NK-92 (cell line): ENCODE data around the gene JMJD1C.

Experiments used
- DNase-seq: peaks from one replicate; lab custom pipeline; 2025; ENCODE audit not compliant: unreplicated experiment; lab: John Stamatoyannopoulos, UW

The JMJD1C gene

GRCh38 chr10:63438506-63439498 lies 27.0 kb downstream of the JMJD1C start:
- DNase-seq: no peak

DNA sequence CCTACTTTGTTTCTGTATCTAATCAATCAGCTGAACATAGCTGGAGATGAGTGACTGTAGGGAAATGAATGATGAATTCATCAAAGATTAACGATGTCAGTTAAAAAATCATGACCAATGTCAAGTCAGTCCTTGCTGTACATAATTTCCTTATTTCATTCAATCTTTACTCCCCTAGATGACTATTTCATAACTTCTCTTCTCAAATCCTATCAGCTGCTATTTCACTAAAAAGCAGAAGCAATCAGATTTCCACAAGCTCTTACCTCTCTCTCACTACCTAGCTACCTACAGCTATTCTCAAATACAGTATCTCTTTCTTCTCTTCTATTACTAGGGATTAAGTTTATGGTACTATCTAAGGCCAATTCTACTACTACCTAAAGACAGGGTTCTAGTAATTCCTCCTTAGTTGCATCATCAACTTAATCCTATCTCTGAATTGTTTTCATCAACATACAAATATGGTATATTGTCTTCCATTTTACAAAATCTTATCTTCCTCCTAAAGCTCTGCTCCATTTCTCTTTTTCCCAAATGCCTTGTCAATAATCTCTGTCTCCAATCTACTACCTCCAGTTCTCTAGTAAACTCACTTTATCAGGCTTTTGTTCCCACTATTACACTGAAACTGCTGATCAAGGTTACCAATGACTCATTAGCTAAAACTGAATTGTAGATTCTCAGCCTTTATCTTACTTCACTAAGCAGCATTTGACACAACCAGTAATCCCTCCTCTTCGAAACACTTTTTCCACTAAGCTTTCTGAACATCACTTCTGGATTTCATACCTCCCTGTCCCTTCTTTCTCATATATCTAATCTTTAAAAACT lies 28.4 kb downstream of the JMJD1C start:
- DNase-seq: no peak

GRCh38 chr10:63436225-63436624 lies 29.6 kb downstream of the JMJD1C start:
- DNase-seq: no peak

DNA sequence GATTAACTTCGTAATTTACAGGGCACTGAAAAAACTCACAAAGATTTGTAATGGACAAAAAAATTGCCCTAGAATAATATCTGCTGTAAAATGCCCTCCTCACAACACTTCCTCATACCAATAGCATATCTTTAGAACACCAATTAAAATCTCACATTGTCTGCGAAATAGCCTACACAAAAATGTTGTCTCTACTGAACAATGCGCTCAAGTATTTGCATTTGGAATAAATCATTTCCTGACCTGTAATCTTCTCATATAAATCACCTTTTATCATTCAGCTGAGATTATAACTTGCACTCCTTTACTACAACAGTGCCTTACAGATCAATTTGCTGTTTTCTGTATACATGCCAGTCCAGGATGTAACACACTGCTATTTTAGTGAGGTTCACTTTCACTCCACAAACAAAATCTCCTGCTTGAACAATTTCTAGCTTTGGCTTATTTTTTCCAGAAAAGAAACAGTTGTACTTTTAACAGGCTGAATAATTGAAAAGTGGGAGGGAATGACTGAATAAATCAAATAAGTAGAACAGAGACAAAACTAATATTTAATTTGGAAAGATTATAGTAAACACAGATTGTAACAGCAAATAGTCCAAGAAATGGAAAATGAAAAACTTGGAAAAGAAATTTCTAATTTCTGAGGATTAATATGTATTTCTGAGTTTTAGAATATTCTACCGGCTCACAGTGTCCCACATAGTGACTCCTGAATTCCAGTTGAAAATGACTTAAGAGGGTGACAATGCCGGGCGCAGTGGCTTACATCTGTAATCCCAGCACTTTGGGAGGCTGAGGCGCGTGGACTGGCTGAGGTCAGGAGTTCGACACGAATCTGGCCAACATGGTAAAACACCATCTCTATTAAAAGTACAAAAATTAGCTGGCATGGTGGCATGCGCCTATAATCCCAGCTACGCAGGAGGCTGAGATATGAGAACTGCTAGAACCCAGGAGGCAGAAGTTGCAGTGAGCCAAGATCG lies 30.6 kb downstream of the JMJD1C start:
- DNase-seq: no peak

GRCh38 chr10:63431962-63432797 lies 33.6 kb downstream of the JMJD1C start:
- no peak for DNase-seq

GRCh38 chr10:63430999-63431356 lies 34.8 kb downstream of the JMJD1C start:
- DNase-seq: no peak

- no peak for DNase-seq
Measured at GRCh38 chr10:63430091-63430998, 35.4 kb downstream of the JMJD1C start.

DNA sequence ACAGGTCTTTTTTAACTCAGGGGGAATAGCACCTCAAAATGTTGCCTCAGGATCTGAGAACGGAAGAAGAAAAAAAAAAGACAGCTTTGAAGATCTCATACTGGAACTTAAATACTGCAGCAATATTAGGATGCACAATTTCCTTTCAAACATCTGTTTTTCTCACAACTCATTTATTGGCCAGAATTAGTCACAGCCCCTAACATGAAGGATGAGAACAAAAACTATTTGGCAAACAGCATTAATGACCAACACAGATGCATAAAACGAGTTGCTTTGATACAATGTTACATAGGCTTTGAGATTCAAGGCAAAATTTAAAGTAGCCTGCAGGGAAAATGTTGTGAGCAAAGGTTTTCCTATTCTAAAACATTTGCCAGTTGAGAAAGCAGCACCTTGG lies 36.5 kb downstream of the JMJD1C start:
- no peak for DNase-seq

GRCh38 chr10:63427013-63427412 lies 38.8 kb downstream of the JMJD1C start:
- no peak for DNase-seq

- DNase-seq: no peak
Measured at GRCh38 chr10:63425512-63425911, 40.3 kb downstream of the JMJD1C start.

DNA sequence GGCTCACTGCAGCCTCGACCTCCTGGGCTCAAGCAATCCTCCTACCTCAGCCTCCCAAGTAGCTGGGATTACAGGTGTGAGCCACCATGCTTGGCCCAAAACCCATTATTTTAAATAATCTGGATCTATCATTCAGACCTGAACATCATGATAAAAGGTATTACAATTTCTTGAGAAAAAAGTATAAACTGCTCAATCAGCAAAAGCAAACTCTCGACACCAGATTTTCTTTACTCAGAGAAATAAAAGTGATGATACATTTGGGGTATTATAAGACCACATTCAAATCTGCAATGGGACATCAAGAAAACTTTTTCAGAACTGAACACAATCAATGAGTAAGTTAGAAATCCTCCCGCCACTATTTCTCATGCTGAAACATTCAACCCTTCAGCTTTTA lies 41.2 kb downstream of the JMJD1C start:
- DNase-seq: no peak

GRCh38 chr10:63423494-63423893 lies 42.3 kb downstream of the JMJD1C start:
- DNase-seq: no peak

GRCh38 chr10:63421591-63421990 lies 44.2 kb downstream of the JMJD1C start:
- DNase-seq: no peak

- DNase-seq: no peak
Measured at GRCh38 chr10:63416376-63416775, 49.4 kb downstream of the JMJD1C start.

DNA sequence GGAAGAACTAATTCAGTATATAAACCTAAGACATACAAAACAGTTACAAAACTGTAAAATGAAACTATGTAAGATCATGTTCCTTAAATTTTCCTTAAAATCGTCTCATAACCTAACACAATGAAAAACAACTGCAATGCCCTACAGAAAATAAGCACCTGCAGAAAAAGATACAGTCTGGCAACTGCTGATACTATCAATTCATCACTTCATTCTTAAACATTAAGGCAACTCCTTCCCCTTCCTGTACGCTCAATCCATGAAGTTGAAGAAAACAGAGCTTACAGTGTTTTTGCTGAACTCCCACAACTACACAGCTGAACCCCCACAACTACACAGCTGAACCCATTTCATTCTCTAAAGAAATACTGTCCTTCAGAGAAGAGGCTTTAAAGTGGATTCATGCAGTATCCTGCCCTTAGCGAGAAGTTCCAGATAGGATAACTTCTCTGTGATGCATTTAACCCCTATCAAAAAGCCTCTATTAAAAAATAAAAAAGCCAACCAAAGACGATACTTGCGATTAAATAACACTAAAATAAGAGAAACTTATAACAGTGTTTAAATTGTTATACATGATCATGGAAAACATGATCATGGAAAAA lies 50.0 kb downstream of the JMJD1C start:
- no peak for DNase-seq

GRCh38 chr10:63414481-63415260 lies 51.1 kb downstream of the JMJD1C start:
- no peak for DNase-seq

GRCh38 chr10:63413429-63413828 lies 52.3 kb downstream of the JMJD1C start:
- DNase-seq: no peak

- no peak for DNase-seq
Measured at GRCh38 chr10:63412304-63412703, 53.5 kb downstream of the JMJD1C start.
